OCI-LY1 (cell line): Measurements from ENCODE around the gene IVNS1ABP.

ENCODE experiments used
- CTCF ChIP-seq: fragments of 200-600 bp; sonication (generic), shearing (Covaris generic); IDR thresholded peaks from 2 replicates; pipeline ENCODE4 v1.5.1; 2017; ENCODE audit warnings: mild to moderate bottlenecking, antibody characterized with exemption, low read length, moderate library complexity, mixed read lengths
- EZH2 ChIP-seq: fragments of 200-600 bp; sonication (generic), shearing (Covaris generic); IDR thresholded peaks from 2 replicates; pipeline ENCODE4 v1.8.0; 2017; ENCODE audit warnings: borderline replicate concordance, mixed run types, mild to moderate bottlenecking, antibody characterized with exemption, low read length, moderate library complexity, mixed read lengths

GRCh38 chr1:185338719-185339622 lies 21.9 kb upstream of the IVNS1ABP start:
- TF ChIP-seq CTCF: no peak
- no peak for TF ChIP-seq EZH2
